NCI-H526 treated with DMSO at 0.1 percent for 48 hours (cell line): ENCODE data around the gene MCMBP.
"Not testable (repeated sequence)": the region's sequence is repeated elsewhere in the genome, so short reads cannot be mapped to it uniquely, and the experiment has no call there.

ENCODE experiments used
- DNase-seq: peaks from one replicate; lab custom pipeline; 2025; lab: John Stamatoyannopoulos, UW

Gene MCMBP

GRCh38 chr10:119872610-119872859 lies at the start of gene MCMBP:
MCMBP (minus strand) TSS chr10:119872843; CDS start chr10:119872584, 259 bp downstream.
- no peak for DNase-seq

- DNase-seq = no peak
Measured at GRCh38 chr10:119919826-119920225, 47.2 kb upstream of the MCMBP start.

GRCh38 chr10:119919271-119919670 lies 46.6 kb upstream of the MCMBP start:
- no peak for DNase-seq

GRCh38 chr10:119917777-119918176 lies 45.1 kb upstream of the MCMBP start:
- no peak for DNase-seq

GRCh38 chr10:119910689-119911088 lies 38.0 kb upstream of the MCMBP start:
- no peak for DNase-seq

GRCh38 chr10:119908166-119908565 lies 35.5 kb upstream of the MCMBP start:
- no peak for DNase-seq

- DNase-seq = not testable (repeated sequence)
Measured at GRCh38 chr10:119907695-119908094, 35.1 kb upstream of the MCMBP start.

GRCh38 chr10:119903946-119904666 lies 31.5 kb upstream of the MCMBP start:
- no peak for DNase-seq

GRCh38 chr10:119898577-119898976 lies 25.9 kb upstream of the MCMBP start:
- DNase-seq = no peak

- DNase-seq = no peak
Measured at GRCh38 chr10:119896937-119897770, 24.5 kb upstream of the MCMBP start.

GRCh38 chr10:119896061-119896655 lies 23.5 kb upstream of the MCMBP start:
- DNase-seq = no peak

- DNase-seq = no peak
Measured at GRCh38 chr10:119893845-119894427, 21.3 kb upstream of the MCMBP start.

GRCh38 chr10:119893074-119893473 lies 20.4 kb upstream of the MCMBP start:
- no peak for DNase-seq

GRCh38 chr10:119892188-119893065 lies 19.8 kb upstream of the MCMBP start, which contains the start of gene SEC23IP:
SEC23IP (plus strand) TSS chr10:119892730; CDS start chr10:119892783, 53 bp downstream.
- peak; percentile 73 for DNase-seq

- not testable (repeated sequence) for DNase-seq
Measured at GRCh38 chr10:119891849-119892187, 19.2 kb upstream of the MCMBP start.

GRCh38 chr10:119890307-119890706 lies 17.7 kb upstream of the MCMBP start:
- not testable (repeated sequence) for DNase-seq

GRCh38 chr10:119889201-119889600 lies 16.6 kb upstream of the MCMBP start:
- not testable (repeated sequence) for DNase-seq

- not testable (repeated sequence) for DNase-seq
Measured at GRCh38 chr10:119888715-119889114, 16.1 kb upstream of the MCMBP start.

- DNase-seq = not testable (repeated sequence)
Measured at GRCh38 chr10:119886070-119886469, 13.4 kb upstream of the MCMBP start.

GRCh38 chr10:119883901-119884611 lies 11.4 kb upstream of the MCMBP start:
- not testable (repeated sequence) for DNase-seq

GRCh38 chr10:119878524-119878923 lies 5.9 kb upstream of the MCMBP start:
- no peak for DNase-seq
